OCI-LY3 (cell line): ENCODE data around the gene TMEM50B.

Experiments
- EZH2phosphoT487 ChIP-seq: fragments of 200-600 bp; shearing (Covaris generic); IDR thresholded peaks from 2 replicates; pipeline ENCODE4 v1.6.1; 2018; ENCODE audit warnings: antibody characterized with exemption, mixed run types, low read depth
- TF ChIP-seq, protein P1 (sequence below): fragments of 200-600, 300-600 bp; sonication (generic); IDR thresholded peaks from 2 replicates; pipeline ENCODE4 v1.5.1; 2014; ENCODE audit warnings: antibody characterized with exemption, low read length, low read depth

DNA sequence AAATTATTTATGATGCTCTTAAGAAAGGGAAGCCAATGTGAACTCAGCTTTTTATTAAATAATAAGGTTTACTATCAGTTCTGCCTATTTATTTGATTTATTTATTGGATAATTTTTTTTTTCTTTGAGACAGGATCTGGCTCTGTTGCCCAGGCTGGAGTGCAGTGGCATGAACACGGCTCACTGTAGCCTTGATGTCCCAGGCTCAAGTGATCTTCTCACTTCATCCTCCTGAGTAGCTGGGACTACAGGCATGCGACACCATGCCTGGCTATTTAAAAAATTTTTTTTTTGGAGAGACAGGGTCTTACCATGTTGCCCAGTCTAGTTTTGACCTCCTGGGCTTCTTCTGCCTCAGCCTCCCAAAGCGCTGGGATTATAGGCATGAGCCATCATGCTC lies 32.7 kb upstream of the TMEM50B start:
- TF ChIP-seq, protein P1, sequence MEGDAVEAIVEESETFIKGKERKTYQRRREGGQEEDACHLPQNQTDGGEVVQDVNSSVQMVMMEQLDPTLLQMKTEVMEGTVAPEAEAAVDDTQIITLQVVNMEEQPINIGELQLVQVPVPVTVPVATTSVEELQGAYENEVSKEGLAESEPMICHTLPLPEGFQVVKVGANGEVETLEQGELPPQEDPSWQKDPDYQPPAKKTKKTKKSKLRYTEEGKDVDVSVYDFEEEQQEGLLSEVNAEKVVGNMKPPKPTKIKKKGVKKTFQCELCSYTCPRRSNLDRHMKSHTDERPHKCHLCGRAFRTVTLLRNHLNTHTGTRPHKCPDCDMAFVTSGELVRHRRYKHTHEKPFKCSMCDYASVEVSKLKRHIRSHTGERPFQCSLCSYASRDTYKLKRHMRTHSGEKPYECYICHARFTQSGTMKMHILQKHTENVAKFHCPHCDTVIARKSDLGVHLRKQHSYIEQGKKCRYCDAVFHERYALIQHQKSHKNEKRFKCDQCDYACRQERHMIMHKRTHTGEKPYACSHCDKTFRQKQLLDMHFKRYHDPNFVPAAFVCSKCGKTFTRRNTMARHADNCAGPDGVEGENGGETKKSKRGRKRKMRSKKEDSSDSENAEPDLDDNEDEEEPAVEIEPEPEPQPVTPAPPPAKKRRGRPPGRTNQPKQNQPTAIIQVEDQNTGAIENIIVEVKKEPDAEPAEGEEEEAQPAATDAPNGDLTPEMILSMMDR, result no peak
- no peak for TF ChIP-seq EZH2phosphoT487
